Measurements from ENCODE around the gene SLC22A15. TPM values are rescaled to one million over a fixed set of nuclear protein-coding genes. Genes with fewer than 3 reads are reported as not detected.

SLC22A15 gene
- total RNA-seq, 4 donors from 2014 or later = 1.7 to 8.8 (median 4.8) TPM

- no peaks in the 10 kb centered on the region for H3K27me3 ChIP-seq
- TF ChIP-seq EP300 (IDR thresholded peaks at IDR 0.05) (no peak), CTCF (IDR thresholded peaks at IDR 0.05) (peak; percentile 37 to 44 (median 41))
- H3K36me3 ChIP-seq = no peaks in the 10 kb centered on the region
- H3K4me1 ChIP-seq = peaks cover 0 to 12% (median 0%) of the 10 kb centered on the region in 4 donors
- DNase-seq (ENCODE audit: low spot score in 2 of 2) = no peak
- WGBS, 2 donors = 63% methylated on average over 3 of the region's 3 CpGs
- H3K9me3 ChIP-seq = no peaks in the 10 kb centered on the region
- no peak overlapping the region for H3K4me3 ChIP-seq
- H3K27ac ChIP-seq = no peak overlapping the region
These were observed 5.0 kb downstream of the SLC22A15 start for GRCh38 chr1:115980998-115981993.

- peaks cover 0 to 4% (median 0%) of the 10 kb centered on the region in 4 donors for H3K4me1 ChIP-seq
- H3K9me3 ChIP-seq = no peaks in the 10 kb centered on the region
- no peak for DNase-seq (ENCODE audit: low spot score in 2 of 2)
- H3K27ac ChIP-seq = no peak overlapping the region
- H3K4me3 ChIP-seq = no peak overlapping the region
- no peak for TF ChIP-seq EP300 (IDR thresholded peaks at IDR 0.05)
- no peak for TF ChIP-seq CTCF (IDR thresholded peaks at IDR 0.05)
- TF ChIP-seq POLR2A (IDR thresholded peaks at IDR 0.05) = no peak
- WGBS, 2 donors = 69 to 71% methylated on average over 3 of the region's 3 CpGs
- H3K27me3 ChIP-seq = no peaks in the 10 kb centered on the region
- no peaks in the 10 kb centered on the region for H3K36me3 ChIP-seq
These were observed 6.1 kb downstream of the SLC22A15 start for GRCh38 chr1:115982400-115982799.

GRCh38 chr1:115983584-115983983 lies 7.3 kb downstream of the SLC22A15 start:
- Histone ChIP-seq H3K9me3 (no peaks in the 10 kb centered on the region), H3K27ac (no peak overlapping the region), H3K27me3 (no peaks in the 10 kb centered on the region), H3K36me3 (no peaks in the 10 kb centered on the region), H3K4me1 (peaks cover 0 to 4% (median 0%) of the 10 kb centered on the region in 4 donors), H3K4me3 (no peak overlapping the region)
- TF ChIP-seq POLR2A (IDR thresholded peaks at IDR 0.05) (no peak), EP300 (IDR thresholded peaks at IDR 0.05) (no peak), CTCF (IDR thresholded peaks at IDR 0.05) (no peak)
- DNase-seq (ENCODE audit: low spot score in 2 of 2) = no peak
- 95% methylated on average over 3 of the region's 3 CpGs for WGBS, 2 donors

GRCh38 chr1:115987623-115988022 lies 11.3 kb downstream of the SLC22A15 start:
- no peaks in the 10 kb centered on the region for H3K4me1 ChIP-seq
- H3K4me3 ChIP-seq = no peak overlapping the region
- H3K9me3 ChIP-seq = no peaks in the 10 kb centered on the region
- H3K36me3 ChIP-seq = no peaks in the 10 kb centered on the region
- no peak overlapping the region for H3K27ac ChIP-seq
- H3K27me3 ChIP-seq = no peaks in the 10 kb centered on the region
- TF ChIP-seq POLR2A (IDR thresholded peaks at IDR 0.05) (no peak), CTCF (IDR thresholded peaks at IDR 0.05) (no peak), EP300 (IDR thresholded peaks at IDR 0.05) (no peak)
- DNase-seq (ENCODE audit: low spot score in 2 of 2) = no peak
- WGBS, 2 donors = 74 to 82% methylated on average over 3 of the region's 3 CpGs

- 68 to 82% methylated on average over 1 of the region's 1 CpG for WGBS, 2 donors
- no peak overlapping the region for H3K27ac ChIP-seq
- H3K27me3 ChIP-seq = no peaks in the 10 kb centered on the region
- H3K9me3 ChIP-seq = no peaks in the 10 kb centered on the region
- H3K4me1 ChIP-seq = no peaks in the 10 kb centered on the region
- no peak for TF ChIP-seq CTCF (IDR thresholded peaks at IDR 0.05)
- no peak for TF ChIP-seq EP300 (IDR thresholded peaks at IDR 0.05)
- TF ChIP-seq POLR2A (IDR thresholded peaks at IDR 0.05) = no peak
- no peak overlapping the region for H3K4me3 ChIP-seq
- DNase-seq (ENCODE audit: low spot score in 2 of 2) = no peak
- H3K36me3 ChIP-seq = peaks cover 0 to 12% (median 0%) of the 10 kb centered on the region in 3 donors
These were observed 12.6 kb downstream of the SLC22A15 start for GRCh38 chr1:115988953-115989352.
